GM12878 (cell line): Measurements from ENCODE around the gene C1QTNF9B.

ENCODE experiments used
- CTCF ChIP-seq, 3 experiments: IDR thresholded peaks in 2 of 3; conservative IDR thresholded peaks in 1 of 3; 2 replicates each; pipeline ENCODE4 v1.5.1; 2011; ENCODE audit warnings: low read depth in 3 of 3, low read length in 3 of 3, mild to moderate bottlenecking in 3 of 3, control low read depth in 2 of 3, moderate library complexity in 2 of 3, inconsistent platforms in 1 of 3, mixed read lengths in 1 of 3; ENCODE audit not compliant: control insufficient read depth in 2 of 3, insufficient read depth in 1 of 3; ENCODE audit errors: extremely low read depth in 1 of 3
- ESRRA ChIP-seq: IDR thresholded peaks from 2 replicates; pipeline ENCODE4 v1.6.1; 2012; ENCODE audit warnings: mild to moderate bottlenecking, low read length, improper control_type of control experiment

- TF ChIP-seq CTCF (IDR thresholded peaks at IDR 0.05 in 2 of 3, conservative IDR thresholded peaks at IDR 0.05 in 1 of 3; ENCODE audit: control insufficient read depth in 2 of 3, extremely low read depth in 1 of 3, insufficient read depth in 1 of 3, low read depth in 3 of 3, low read length in 3 of 3) (no peak), ESRRA (no peak)
Measured at GRCh38 chr13:23946067-23946466, 48.8 kb upstream of the C1QTNF9B start.
